Measurements from ENCODE around the gene UBE2G2.

- TF ChIP-seq, protein P1, sequence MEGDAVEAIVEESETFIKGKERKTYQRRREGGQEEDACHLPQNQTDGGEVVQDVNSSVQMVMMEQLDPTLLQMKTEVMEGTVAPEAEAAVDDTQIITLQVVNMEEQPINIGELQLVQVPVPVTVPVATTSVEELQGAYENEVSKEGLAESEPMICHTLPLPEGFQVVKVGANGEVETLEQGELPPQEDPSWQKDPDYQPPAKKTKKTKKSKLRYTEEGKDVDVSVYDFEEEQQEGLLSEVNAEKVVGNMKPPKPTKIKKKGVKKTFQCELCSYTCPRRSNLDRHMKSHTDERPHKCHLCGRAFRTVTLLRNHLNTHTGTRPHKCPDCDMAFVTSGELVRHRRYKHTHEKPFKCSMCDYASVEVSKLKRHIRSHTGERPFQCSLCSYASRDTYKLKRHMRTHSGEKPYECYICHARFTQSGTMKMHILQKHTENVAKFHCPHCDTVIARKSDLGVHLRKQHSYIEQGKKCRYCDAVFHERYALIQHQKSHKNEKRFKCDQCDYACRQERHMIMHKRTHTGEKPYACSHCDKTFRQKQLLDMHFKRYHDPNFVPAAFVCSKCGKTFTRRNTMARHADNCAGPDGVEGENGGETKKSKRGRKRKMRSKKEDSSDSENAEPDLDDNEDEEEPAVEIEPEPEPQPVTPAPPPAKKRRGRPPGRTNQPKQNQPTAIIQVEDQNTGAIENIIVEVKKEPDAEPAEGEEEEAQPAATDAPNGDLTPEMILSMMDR (IDR thresholded peaks at IDR 0.05) = no peak
- TF ChIP-seq KAT7 (CRISPR knock-in tag; IDR thresholded peaks at IDR 0.05; ENCODE audit: borderline replicate concordance) (no peak), IRF2 (CRISPR knock-in tag; IDR thresholded peaks at IDR 0.05; ENCODE audit: borderline replicate concordance, low read depth) (no peak)
These were observed 66.8 kb downstream of the UBE2G2 start for GRCh38 chr21:44734841-44735240.
